Measurements from ENCODE around the gene RAB39B. TPM values are rescaled to one million over a fixed set of nuclear protein-coding genes. Genes with fewer than 3 reads are reported as not detected.

Gene RAB39B
- total RNA-seq, 2 donors from 2014 or later, result 7.5 to 8.3 TPM

Other genes starting within 250 kb of the RAB39B start
- 1 to 10 TPM; 2.7 to 2.9 TPM for gene F8, start 241.8 kb downstream of the RAB39B start, total RNA-seq
- gene FUNDC2, start 237.6 kb downstream of the RAB39B start, total RNA-seq, result 10 to 100 TPM; 47.2 to 62.5 TPM
- gene CMC4, start 193.4 kb downstream of the RAB39B start, total RNA-seq, result 1 to 10 TPM in 1 of 2 donors, not detected in 1; 1.4 TPM
- 10 to 100 TPM; 12.4 to 17.4 TPM for gene MTCP1, start 193.4 kb downstream of the RAB39B start, total RNA-seq
- gene BRCC3, start 193.0 kb downstream of the RAB39B start, total RNA-seq, result 10 to 100 TPM; 34.5 to 36.1 TPM
- 10 to 100 TPM; 54.1 to 64.7 TPM for gene VBP1, start 48.0 kb downstream of the RAB39B start, total RNA-seq
- gene CLIC2, start 70.1 kb upstream of the RAB39B start, total RNA-seq, result under 1 TPM in 1 of 2 donors, not detected in 1; 0.50 TPM
- gene F8A2, start 117.6 kb upstream of the RAB39B start, total RNA-seq, result not detected
- 10 to 100 TPM in 1 of 2 donors, 1 to 10 TPM in 1; 4.2 to 46.4 TPM for gene F8A3, start 194.1 kb upstream of the RAB39B start, total RNA-seq

Measured in natural killer cell treated with Interleukin-12 subunit alpha and Interleukin-12 subunit beta and Interleukin-15 and Interleukin-18, amount 100 ng/mL, for 72 hours (primary cell).